ENCODE data around the gene UBE2F.
"Not testable (repeated sequence)": the region's sequence is repeated elsewhere in the genome, so short reads cannot be mapped to it uniquely, and the experiment has no call there.

The UBE2F gene

DNA sequence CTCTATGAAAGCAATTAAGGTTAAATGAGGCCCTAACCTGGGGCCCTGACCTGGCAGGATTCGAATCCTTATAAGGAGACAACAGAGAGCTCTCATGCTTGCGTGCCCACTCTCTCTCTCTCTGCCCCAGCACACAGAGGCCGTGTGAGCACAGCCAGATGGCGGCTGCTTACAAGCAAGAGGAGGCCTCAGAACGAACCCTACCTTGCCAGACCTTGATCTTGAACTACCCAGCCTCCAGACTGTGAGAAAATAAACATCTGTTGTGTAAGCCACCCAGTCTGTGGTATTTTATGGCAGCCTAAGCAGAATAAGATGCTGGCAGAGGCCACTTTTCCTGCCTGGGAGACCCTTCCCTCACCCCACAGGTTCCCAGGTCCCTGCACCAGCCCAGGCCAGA is 5.2 kb upstream of the UBE2F start:
- no peak overlapping the region for H3K4me3 ChIP-seq (replicated peaks; ENCODE audit: insufficient read depth, low read length)

GRCh38 chr2:237962432-237963084 is 4.3 kb upstream of the UBE2F start:
- no peak overlapping the region for H3K4me3 ChIP-seq (replicated peaks; ENCODE audit: insufficient read depth, low read length)
- H3K27ac ChIP-seq (replicated peaks), result no peak overlapping the region
- DNase-seq (ENCODE audit: low read depth in 1 of 2, low spot score in 1 of 2), result no peak
- no peaks in the 10 kb centered on the region for H3K27me3 ChIP-seq (ENCODE audit: insufficient read depth, poor library complexity, severe bottlenecking)
- TF ChIP-seq POLR2AphosphoS5 (IDR thresholded peaks at IDR 0.05; ENCODE audit: low read depth), result no peak
- no peak for TF ChIP-seq CTCF (IDR thresholded peaks at IDR 0.05; ENCODE audit: insufficient read depth, low read length)
- no peak for TF ChIP-seq SPI1 (IDR thresholded peaks at IDR 0.05; ENCODE audit: borderline replicate concordance, low read depth)
- TF ChIP-seq REST (IDR thresholded peaks at IDR 0.05; ENCODE audit: insufficient replicate concordance, low read depth), result no peak
- TF ChIP-seq GABPA (IDR thresholded peaks at IDR 0.05; ENCODE audit: low read depth), result no peak

More for the DNA sequence above, 5.2 kb upstream of the UBE2F start:
- Histone ChIP-seq H3K27ac (replicated peaks) (no peak overlapping the region), H3K27me3 (ENCODE audit: insufficient read depth, poor library complexity, severe bottlenecking) (no peaks in the 10 kb centered on the region)
- DNase-seq (ENCODE audit: low read depth in 1 of 2, low spot score in 1 of 2), result no peak
- TF ChIP-seq REST (IDR thresholded peaks at IDR 0.05; ENCODE audit: insufficient replicate concordance, low read depth) (no peak), SPI1 (IDR thresholded peaks at IDR 0.05; ENCODE audit: borderline replicate concordance, low read depth) (no peak), POLR2AphosphoS5 (IDR thresholded peaks at IDR 0.05; ENCODE audit: low read depth) (no peak), GABPA (IDR thresholded peaks at IDR 0.05; ENCODE audit: low read depth) (no peak), CTCF (IDR thresholded peaks at IDR 0.05; ENCODE audit: insufficient read depth, low read length) (no peak)

DNA sequence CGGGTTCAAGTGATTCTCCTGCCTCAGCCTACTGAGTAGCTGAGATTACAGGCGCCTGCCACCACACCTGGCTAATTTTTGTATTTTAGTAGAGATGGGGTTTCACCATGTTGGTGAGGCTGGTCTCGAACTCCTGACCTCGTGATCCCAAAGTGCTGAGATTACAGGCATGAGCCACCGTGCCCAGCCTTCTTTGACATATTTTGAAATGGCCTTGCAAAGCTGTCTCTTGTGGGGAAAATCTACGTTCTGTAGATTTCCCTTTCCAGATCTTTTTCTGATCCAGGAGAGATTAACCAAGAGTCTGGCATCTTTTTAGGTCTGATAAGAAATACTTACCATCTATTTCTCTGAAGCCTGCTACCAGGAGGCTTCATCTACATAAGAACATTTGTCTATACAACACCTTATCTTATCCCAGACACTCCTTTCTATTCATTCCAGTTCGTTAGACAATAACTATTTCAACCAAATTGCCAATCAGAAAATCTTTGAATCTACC is 3.3 kb upstream of the UBE2F start:
- not testable (repeated sequence) for H3K27ac ChIP-seq (replicated peaks)

GRCh38 chr2:237964194-237964577 is 2.6 kb upstream of the UBE2F start:
- TF ChIP-seq GABPA (IDR thresholded peaks at IDR 0.05; ENCODE audit: low read depth) (no peak), CTCF (IDR thresholded peaks at IDR 0.05; ENCODE audit: insufficient read depth, low read length) (no peak), REST (IDR thresholded peaks at IDR 0.05; ENCODE audit: insufficient replicate concordance, low read depth) (no peak), POLR2AphosphoS5 (IDR thresholded peaks at IDR 0.05; ENCODE audit: low read depth) (no peak), SPI1 (IDR thresholded peaks at IDR 0.05; ENCODE audit: borderline replicate concordance, low read depth) (no peak)
- H3K4me3 ChIP-seq (replicated peaks; ENCODE audit: insufficient read depth, low read length), result no peak overlapping the region
- no peak for DNase-seq (ENCODE audit: low read depth in 1 of 2, low spot score in 1 of 2)
- no peaks in the 10 kb centered on the region for H3K27me3 ChIP-seq (ENCODE audit: insufficient read depth, poor library complexity, severe bottlenecking)
- no peak overlapping the region for H3K27ac ChIP-seq (replicated peaks)

More for the DNA sequence above, 3.3 kb upstream of the UBE2F start:
- H3K4me3 ChIP-seq (replicated peaks; ENCODE audit: insufficient read depth, low read length); H3K27me3 ChIP-seq (ENCODE audit: insufficient read depth, poor library complexity, severe bottlenecking); DNase-seq (ENCODE audit: low read depth in 1 of 2, low spot score in 1 of 2): not testable (repeated sequence)

Measured in HL-60 (cell line).